ENCODE measurements around the gene PIGR.

The PIGR gene

GRCh38 chr1:206946261-206946660, at the start of gene PIGR:
PIGR (minus strand) TSS chr1:206946466; CDS start chr1:206940531, 5,935 bp downstream.
- no peak for DNase-seq (ENCODE audit: low read depth)

GRCh38 chr1:206992790-206993189, 46.5 kb upstream of the PIGR start:
- DNase-seq (ENCODE audit: low read depth) = no peak

DNA sequence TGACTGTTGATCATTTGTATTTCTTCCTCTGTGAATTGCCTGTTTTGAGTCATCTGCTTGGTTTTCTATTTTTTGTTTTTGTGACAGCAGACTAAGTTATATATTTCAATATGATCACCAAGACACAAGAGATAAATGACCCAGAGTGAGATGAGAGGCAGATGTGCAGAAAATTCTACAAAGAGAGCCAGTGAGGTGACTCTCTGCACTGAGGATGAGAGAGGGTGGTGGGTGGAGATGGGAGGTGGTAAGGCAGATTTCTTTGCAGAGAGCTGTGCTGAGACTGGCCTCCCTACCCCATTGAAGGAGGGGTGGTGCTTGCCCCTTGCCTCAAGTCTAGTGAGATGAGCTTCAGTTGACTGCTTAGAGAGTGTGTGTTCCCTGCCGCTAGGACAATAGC, 41.6 kb upstream of the PIGR start:
- DNase-seq (ENCODE audit: low read depth) = no peak

DNA sequence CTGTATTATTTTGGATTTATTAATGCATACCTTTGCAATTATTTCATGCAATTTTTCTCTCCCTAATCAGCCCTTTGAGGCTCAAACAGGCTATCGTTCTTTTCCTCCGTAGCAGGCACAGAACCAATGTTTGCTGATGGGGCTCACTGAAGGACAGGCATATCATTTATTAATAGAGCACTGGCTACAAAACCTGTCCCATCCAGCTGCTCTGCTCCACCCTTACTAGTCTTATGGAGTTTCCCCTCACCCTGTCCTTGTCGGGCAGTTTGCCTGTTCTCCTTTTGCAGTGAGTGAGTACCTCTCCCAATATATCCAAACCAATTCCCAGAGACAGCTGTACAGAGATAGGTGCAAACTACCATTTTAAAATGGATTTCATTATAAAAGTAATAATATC, 40.6 kb upstream of the PIGR start:
- DNase-seq (ENCODE audit: low read depth) = no peak

DNA sequence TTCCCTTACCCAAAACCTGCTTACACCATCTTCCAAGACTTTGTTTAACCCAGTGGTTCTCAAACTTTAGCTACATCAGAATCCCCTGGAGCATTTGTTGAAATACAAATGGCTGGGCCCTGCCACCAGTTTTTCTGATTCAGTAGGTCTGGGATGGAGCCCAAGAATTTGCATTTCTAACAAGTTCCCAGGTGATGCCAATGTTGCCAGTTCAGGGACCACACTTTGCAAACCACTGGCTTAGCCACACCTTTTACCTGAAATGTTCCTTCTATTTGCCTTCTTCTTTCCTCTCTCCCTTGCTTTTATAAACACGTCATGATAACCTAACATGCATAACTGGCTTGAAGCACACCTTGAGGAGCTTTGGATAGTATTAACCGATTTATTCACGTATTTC, 40.1 kb upstream of the PIGR start:
- no peak for DNase-seq (ENCODE audit: low read depth)

DNA sequence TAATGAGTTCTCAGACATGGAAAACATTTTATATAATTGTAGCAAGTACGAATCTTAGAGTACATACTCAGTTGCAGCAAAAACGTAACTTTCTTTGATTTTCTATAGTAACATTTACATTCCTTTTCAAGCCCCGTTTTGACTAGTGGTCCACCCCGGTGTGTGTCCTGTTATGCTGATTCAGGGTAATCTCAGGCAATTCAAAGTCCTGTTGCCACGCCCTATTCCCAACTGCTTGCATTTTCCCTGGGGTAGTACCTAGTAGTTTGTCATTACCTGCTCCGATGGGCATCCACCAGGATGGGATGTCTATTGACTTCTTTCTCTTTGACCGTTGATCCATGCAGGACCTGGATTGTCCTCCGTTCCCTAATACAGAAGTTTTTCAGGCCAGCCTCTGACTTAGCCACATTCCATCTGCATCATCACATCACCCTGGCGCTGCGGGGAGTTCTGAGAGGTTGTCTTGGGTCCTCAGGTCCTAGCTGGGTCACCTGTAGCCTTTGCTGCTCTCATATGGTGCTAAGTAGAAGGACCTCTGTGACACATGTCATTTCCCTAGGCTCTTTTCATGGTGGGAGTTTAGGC, 39.0 kb upstream of the PIGR start:
- no peak for DNase-seq (ENCODE audit: low read depth)

DNA sequence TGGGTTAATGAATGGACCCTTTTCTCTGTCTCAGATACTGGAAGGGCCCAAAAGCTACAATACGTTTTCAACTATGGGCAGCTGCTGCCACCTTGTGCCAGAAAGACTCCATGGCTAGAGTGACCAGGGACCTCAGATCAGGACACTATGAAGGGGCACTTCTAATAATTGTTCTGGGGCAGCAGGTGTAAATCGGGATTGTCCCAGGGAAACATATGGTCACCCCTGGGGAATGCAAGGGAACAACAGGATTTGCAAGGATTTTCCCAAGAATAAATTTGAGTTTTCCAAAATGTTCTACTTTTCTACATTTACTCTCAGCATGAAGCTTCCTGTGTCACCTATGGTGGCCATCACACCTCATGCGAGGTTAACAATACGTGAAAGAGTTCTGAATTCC, 36.0 kb upstream of the PIGR start:
- DNase-seq (ENCODE audit: low read depth) = peak; percentile 38

DNA sequence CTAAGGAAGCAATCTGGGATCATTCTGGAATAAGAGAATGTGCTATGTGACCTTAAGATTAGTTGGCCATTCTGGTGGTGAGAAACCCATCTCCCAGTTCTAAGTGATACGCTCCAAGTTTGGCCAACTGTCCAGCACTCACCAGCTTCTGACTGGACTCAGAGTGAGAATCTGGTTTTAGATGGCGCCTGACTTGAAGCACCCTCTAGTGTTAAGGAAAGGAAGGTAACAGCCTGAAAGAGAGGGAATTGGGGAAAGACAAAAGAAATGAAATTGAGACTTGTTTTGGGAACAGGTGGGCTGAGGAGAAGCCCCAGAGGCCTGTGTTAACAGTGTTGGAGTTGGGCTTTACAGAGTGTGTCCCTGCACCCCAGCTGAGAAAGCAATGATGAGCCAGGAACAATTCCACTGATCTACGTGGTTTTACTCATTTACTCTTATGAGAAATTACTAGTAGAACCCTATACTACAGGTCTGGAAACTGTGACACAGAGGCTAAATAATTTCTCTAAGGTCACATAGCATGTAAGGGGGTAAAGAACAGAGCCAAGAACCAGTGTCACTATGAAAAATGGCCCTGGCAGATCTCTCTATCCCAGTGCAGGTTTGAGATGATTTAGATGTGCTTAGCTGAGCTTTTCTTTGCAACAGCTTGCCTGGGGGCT, 33.2 kb upstream of the PIGR start:
- DNase-seq (ENCODE audit: low read depth) = no peak

DNA sequence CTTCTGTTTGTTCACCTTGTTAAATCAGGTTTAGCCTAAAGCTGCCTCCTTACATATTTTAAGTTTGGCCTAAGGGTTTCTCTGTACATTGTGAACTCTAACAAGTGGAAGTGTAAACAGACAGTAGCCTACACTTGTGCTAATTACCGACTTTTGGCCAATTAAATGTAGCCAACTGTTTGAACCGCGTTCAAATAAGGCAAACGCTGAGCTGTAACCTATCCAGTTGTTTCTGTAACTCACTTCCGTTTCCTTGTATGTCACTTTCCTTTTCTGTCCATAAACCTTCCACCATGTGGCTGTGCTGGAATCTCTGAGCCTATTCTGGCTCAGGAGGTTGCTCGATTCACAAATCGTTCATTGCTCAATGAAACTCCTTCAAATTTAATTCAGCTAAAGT, 32.0 kb upstream of the PIGR start:
- no peak for DNase-seq (ENCODE audit: low read depth)

DNA sequence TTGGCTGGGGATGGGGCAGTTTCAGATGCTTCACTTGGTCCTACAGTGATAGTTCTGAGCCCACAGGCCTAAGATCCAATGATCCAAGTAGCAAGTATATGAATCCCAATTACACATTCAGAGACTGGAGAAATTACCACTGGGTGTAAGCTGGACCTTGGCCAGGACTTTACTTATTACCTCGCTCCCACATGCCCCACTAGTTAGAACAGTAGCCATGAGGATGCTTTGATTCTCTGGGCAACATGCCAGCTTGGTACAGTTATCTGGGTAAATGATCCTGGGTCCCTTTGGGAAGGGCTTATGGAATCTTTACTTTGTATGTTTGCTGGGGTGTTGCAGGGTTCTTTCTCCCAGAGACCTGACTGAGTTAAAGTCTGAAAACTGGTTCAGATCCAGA, 29.0 kb upstream of the PIGR start:
- DNase-seq (ENCODE audit: low read depth) = no peak

- DNase-seq (ENCODE audit: low read depth) = no peak
These were observed 27.9 kb upstream of the PIGR start for GRCh38 chr1:206974140-206974539.

DNA sequence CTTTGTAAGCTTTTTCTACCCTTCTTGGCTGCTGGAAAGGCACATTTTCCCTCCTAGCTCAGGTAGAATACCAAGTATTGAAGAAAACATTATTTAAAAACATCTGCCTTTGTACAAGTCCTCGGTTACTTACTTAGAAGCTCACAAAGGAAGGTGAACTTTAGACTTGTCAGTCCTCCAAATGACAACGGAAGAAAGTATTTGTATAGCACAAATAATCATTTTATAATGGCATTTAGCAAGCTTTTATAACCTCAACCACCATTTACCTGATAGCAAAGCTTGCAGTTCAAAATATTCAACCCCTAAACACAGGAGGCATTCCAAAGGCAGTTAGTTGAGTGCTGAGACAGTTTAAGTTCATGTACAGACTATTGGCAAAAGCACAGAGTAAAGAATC, 26.5 kb upstream of the PIGR start:
- no peak for DNase-seq (ENCODE audit: low read depth)

GRCh38 chr1:206971029-206971655, 24.9 kb upstream of the PIGR start:
- DNase-seq (ENCODE audit: low read depth) = no peak

GRCh38 chr1:206970446-206970845, 24.2 kb upstream of the PIGR start, which contains the start of gene FCAMR:
FCAMR (minus strand) TSS chr1:206970460; CDS start chr1:206970125, 335 bp downstream.
- no peak for DNase-seq (ENCODE audit: low read depth)

GRCh38 chr1:206969090-206969489, 22.8 kb upstream of the PIGR start:
- no peak for DNase-seq (ENCODE audit: low read depth)

DNA sequence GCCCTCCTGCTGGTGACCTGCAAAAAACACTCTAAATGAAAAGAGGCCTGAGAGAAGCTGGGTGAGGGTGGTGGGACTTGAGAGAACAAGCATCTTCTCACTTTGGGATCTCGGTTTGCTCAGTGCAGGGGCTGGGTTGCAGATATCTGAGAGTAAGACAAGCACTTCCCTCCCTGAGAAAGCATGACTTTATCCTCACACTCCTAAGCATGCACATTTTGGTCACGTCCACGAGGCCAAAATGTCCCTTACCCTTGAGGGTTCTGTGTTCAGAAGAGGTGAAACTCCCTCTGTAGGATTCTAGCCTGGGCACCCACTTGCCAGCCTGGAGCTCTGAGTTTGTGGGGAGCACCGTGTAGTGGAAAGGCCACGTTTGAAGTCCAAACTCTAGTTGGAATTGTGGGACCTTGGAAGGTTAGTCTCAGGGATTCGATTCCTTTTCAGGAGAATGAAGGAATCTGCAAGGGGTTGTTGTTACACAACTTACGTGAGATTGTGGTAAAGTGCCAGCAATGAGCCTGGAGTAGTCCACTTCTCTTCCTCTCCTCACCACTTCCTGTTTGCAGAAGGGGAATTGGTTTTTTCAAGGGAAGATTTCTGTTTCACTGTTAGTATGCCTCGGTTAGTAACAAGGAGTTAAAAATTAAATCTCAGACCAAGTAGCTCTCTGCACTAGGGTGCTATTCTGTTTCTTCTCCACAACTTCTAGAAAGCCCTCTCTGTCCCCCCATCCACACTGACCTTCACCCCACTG, 21.0 kb upstream of the PIGR start:
- no peak for DNase-seq (ENCODE audit: low read depth)

- no peak for DNase-seq (ENCODE audit: low read depth)
These were observed 19.5 kb upstream of the PIGR start for GRCh38 chr1:206965781-206966180.

GRCh38 chr1:206963740-206964139, 17.5 kb upstream of the PIGR start:
- no peak for DNase-seq (ENCODE audit: low read depth)

DNA sequence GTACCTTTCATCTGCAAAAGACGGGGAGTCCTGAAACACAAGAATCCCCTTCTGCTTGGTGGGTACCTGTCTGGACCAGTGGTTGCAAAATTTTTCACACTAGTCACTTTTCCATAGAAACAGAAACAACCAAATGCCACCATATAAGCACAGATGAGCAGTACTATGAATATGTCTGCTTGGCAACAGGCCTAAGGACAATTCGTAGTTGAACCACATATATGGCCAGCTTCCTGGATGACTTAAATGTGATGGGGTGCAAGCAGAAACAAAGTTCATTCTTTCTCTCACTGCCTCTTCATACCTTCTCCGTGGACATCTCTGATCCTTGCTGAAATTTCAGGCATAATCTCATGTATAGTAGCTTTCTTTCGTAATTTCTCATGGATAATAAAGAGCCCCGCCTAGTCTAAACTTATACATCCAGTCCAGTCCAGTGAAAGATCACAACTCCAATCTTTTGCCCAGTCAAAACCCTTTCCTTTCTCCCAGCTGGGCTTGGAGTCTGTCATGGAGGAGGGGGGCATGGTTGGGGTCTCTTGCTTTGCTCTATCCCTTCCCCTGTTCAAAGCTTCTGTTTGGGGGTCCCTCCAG, 16.9 kb upstream of the PIGR start:
- DNase-seq (ENCODE audit: low read depth) = no peak

GRCh38 chr1:206962272-206962671, 16.0 kb upstream of the PIGR start:
- no peak for DNase-seq (ENCODE audit: low read depth)

DNA sequence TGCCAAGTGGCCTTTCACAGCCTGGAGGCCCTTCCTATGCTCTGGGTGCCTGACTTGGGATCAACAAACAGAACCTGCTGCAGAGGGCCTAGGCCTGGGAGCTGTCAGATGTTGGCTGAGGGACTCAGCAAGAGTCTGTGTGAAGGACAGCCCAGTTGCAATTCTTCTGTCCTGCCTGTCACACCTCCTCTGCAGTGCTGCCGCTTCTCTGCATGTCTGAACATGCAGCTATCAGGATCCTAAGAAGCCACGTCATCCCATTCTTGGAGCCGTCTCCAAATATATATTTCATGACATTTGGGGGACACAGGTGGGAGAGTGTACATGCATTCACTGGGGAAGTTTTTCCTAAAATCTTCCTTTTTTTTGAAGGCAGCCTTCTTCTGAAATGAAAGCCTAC, 15.4 kb upstream of the PIGR start:
- no peak for DNase-seq (ENCODE audit: low read depth)

- no peak for DNase-seq (ENCODE audit: low read depth)
These were observed 14.6 kb upstream of the PIGR start for GRCh38 chr1:206960676-206961386.
